Measurements from ENCODE around the gene CAP1.

GRCh38 chr1:40045766-40046165 lies 5.2 kb downstream of the CAP1 start:
- TF ChIP-seq ZNF34 (CRISPR knock-in tag; IDR thresholded peaks at IDR 0.05; ENCODE audit: borderline replicate concordance): no peak
- TF ChIP-seq CTCF (CRISPR knock-in tag; IDR thresholded peaks at IDR 0.05): no peak
- no peak for TF ChIP-seq POLR2A (IDR thresholded peaks at IDR 0.05; ENCODE audit: insufficient read depth in 1 of 2, low read depth in 2 of 2, low read length in 2 of 2)
- TF ChIP-seq GFI1 (CRISPR knock-in tag; IDR thresholded peaks at IDR 0.05; ENCODE audit: borderline replicate concordance): no peak
- no peak for TF ChIP-seq TCF7 (IDR thresholded peaks at IDR 0.05; ENCODE audit: low read depth)
- TF ChIP-seq CREM (IDR thresholded peaks at IDR 0.05): no peak
- TF ChIP-seq CREM (CRISPR knock-in tag; IDR thresholded peaks at IDR 0.05): no peak
- TF ChIP-seq GABPA (IDR thresholded peaks at IDR 0.05; ENCODE audit: low read depth, low read length): no peak
- TF ChIP-seq GABPA (CRISPR knock-in tag; IDR thresholded peaks at IDR 0.05; ENCODE audit: low read depth): no peak
- no peak for TF ChIP-seq ETV6 (CRISPR knock-in tag; conservative IDR thresholded peaks at IDR 0.05)
- no peak for TF ChIP-seq ONECUT2 (CRISPR knock-in tag; IDR thresholded peaks at IDR 0.05)
